HG03575 (cell line): Measurements from ENCODE around the gene NUP93.
"Not testable (repeated sequence)": the region's sequence is repeated elsewhere in the genome, so short reads cannot be mapped to it uniquely, and the experiment has no call there.

Experiments
- ATAC-seq: cut with Tn5 transposase; IDR thresholded peaks from one replicate; pipeline ENCODE4 v1.9.1; 2021; ENCODE audit not compliant: unreplicated experiment, insufficient number of reproducible peaks, low FRiP score; ENCODE audit errors: extremely low read depth

Gene NUP93

GRCh38 chr16:56738221-56738620, 8.3 kb downstream of the NUP93 start:
- ATAC-seq, result no peak

- ATAC-seq, result not testable (repeated sequence)
These were observed 9.4 kb downstream of the NUP93 start for GRCh38 chr16:56739378-56739777.

GRCh38 chr16:56741399-56741798, 11.5 kb downstream of the NUP93 start:
- ATAC-seq, result no peak

DNA sequence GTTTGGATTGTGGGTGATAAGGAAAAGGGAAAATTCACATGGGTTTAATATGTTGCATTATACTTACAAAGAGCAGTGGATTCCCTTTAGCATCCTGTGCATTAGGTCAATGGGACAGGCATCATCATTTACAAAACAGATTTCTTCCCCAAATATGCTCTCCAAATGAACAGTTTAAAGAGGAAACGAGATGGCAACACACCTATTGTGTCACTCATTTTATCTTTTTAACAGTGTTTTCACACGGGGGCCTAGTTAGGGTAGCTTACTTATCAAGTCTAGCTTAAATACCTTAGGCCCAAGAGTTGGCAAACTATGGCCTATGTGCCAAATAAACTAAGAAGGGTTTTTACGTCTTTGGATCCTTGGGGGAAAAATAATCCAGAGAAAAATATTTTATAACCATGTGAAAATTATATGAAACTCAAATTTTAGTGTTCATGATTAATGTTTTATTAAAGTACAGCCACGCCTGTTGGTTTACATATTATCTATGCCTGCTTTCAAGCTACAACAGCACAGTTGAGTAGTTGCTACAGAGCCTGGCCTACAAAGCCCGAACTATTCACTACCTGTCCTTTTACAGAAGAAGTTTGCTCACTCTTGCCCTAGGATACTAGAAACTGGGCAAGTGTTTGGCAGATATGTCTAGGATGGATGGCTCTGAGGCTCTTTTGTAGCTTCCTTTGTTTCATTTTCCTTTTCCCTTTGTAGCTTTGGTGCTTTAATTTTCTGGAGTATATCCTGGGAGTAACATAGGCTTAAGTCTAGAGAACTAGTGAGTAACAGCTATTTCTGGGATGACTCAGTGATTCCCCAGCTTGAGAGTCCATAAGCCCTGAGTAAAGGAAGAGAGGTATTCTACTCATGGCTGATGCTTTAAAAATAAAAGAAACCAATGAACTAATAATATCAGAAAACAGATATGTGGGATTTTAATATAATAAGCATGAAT, 12.4 kb downstream of the NUP93 start:
- ATAC-seq, result no peak

DNA sequence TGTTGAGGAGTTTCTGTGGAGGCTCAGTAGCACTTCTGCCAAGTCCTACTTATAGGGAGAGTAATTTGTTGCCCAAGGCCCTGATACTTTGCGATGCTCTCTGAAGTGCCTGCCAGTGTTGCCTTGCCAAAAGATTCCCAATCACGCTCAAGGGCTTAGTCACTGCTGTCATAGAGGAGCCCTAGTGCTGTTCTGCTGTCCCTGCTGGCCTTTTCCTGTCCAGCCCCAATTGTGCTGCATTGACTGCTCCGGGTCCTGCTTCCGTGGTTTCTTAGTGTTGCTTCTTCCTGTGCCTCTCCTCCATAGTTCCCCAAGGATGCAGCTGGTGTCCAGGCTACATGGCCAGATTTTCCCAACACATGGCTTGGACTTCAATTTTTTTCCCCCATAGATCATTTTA, 13.9 kb downstream of the NUP93 start:
- no peak for ATAC-seq

GRCh38 chr16:56744996-56745640, 15.2 kb downstream of the NUP93 start:
- no peak for ATAC-seq

- ATAC-seq, result no peak
These were observed 17.6 kb downstream of the NUP93 start for GRCh38 chr16:56747486-56748045.

- ATAC-seq, result no peak
These were observed 18.3 kb downstream of the NUP93 start for GRCh38 chr16:56748191-56748590.

DNA sequence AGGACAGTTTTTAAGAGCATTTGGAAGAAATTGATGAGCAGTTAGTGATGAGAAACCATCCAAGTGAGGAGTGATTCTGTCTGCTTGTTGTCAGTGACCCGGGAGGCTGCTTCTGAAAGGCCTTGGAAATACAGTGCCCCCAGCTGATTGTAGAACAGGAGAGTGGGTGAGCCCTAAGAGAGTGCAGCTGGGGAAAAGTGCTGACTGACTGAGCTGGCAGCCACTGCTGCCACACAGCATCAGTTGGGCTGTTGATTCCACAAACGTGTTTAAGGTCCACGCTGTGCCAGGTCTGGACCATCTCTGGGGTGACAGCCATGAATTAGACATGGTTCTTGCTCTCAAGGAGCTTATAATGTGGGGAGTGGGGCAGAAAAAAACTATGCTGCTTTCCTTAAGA, 18.9 kb downstream of the NUP93 start:
- no peak for ATAC-seq

DNA sequence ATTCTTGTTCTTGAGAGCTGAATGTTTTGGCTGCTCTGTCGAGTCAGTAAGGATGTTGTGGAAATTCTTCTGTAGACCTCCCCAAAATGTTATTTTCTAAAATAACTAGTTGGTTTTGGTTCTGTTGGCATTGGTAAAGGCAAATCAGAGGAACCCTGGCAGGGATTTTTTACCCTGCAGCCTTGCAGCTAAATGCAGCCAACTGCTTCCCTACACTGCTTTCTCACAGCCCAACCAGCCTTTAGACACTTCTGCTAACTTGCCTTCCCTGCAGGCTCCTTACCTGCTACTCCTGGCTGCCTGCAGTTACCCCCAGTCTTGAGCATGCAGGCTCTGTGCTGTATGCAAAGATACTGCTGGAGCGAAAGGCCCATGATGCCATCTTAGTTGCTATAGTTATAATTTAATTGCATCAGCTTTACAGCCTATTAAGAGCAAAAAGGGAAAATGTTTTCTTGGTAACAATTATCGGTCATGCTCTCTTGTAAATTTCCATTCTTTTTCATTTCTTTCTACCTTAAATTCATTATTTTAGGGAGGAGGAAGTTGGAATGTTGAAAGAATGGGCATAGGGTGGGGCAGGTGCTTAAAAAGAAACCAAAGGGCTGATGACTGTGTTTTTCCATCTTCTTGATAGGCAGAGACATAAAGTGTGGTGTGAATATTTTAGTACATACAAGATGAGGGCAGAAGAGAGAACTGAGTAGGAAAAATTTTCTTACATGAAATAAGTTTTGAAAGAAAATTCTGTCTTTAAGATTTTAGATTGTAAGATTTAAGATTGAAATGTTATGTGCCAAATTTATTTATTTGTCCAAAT, 20.0 kb downstream of the NUP93 start:
- ATAC-seq, result no peak

DNA sequence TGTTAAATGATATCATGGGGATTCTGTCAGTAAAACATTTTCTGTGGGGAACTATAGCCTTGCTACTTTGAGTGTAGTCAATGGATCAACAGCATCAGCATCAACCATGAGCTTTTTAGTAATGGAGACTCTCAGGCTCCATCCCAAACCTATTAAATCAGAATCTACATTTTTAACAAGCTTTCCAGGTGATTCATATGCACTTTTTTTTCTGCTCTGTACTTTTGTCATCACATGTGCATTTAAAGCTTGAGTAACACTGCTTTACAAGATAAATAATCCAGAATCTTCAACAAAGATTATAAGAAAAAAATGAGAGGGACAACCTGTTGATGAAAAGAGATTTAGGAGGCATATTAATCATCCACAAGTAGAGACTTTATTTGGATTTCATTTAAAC, 23.5 kb downstream of the NUP93 start:
- no peak for ATAC-seq

- no peak for ATAC-seq
These were observed 25.1 kb downstream of the NUP93 start for GRCh38 chr16:56755038-56755437.

GRCh38 chr16:56758432-56758831, 28.5 kb downstream of the NUP93 start:
- no peak for ATAC-seq

DNA sequence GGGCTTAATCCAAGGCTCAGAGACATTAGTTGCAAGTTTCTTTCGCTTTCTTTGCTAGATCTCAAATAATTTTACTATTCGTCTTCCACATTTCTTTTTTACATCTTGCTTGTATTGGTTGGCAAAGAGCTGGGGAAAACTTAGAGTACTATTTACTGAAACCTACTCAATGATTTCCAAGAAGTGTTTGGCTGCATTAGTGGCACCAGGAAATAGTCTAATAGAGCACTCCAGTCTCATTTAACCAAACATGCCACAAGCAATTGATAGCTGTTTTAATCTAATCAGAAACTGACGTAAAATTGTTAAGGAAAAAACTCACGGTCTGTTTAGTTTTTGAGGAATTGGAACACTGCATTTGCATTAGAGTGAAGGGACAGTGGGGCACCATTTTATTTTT, 29.0 kb downstream of the NUP93 start:
- ATAC-seq, result no peak

DNA sequence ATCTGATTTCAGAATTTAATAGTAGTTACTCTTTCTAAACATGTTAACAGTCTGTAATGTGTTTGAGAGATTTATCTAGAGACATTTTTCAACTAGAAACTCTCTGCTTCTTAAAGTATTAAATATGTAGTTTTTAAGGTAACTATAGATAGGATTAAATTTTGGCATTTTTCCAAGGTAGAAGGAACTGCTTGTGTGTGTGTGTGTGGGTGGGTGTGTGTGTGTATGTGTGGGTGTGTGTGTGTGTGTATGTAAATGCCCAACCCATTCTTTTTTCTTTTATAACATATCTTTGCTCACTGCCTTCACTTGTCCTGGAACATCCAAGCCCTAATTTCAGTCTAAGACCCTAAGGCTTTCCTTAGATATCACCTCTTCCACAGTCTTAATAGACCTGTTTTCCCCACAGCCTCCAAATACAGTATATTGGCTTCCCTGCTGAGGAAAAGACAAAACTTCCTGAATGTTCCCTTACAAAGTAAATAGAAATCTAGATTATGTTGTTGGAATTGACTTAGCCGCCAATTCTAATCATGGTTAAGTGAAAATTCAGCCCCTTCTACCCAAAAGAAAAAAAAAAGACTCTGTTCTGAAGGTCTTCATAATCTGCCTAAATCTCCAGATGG, 33.5 kb downstream of the NUP93 start:
- no peak for ATAC-seq

DNA sequence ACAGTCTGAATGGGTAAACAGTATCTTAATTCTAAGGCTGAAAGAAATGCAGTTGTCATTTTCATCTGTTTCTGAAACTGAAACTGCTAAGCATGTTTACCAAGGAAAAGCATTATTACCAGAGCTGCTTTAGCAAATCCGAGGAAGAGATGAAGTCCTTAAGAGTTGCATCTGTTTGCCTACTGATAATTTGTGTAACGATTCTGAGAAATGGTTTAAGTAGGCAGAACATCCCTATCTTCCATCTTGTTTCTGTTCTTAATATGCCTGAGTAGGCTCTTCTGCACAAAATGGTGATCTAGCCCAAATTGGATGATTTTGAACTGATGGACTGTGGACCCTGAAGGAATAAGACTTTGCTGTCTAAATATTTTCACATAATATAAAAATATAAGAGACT, 34.9 kb downstream of the NUP93 start:
- no peak for ATAC-seq

DNA sequence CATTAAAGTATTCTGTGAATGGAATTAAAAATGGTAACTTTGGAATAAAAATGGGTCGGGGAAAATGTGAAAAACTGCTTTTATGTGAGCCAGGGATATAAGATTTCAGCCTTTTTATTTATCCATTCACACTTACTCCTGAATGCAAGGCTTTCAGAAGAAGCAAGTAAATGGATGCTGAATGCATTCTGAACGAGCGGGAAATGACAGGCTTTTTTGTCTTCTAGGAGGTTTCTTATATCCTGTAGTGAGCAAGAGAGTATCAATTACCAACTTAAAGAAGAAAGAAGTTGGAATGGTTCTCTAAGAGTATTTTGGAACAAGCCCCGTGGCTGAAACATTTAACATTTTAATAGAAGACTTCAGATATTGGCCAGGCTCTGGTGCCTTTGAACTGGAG, 36.0 kb downstream of the NUP93 start:
- ATAC-seq, result no peak

DNA sequence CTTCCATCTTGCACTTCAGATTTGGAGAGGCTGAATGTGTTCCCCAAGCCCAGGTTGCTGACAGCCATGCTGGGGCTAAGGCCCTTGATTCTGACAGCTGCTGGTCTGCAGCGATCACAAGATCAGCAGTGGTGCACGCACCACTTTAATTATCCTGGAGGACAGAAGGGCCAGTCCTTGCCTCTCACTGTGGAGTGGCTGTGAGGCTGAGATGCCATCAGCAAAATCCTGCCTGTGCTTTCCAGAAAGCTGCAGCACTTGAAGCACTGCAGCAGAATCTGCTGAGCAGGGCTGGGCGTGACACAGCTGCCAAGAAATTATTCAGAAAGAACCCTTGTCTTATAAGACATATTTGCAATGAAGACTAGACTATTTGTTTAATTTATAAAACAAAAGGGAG, 37.1 kb downstream of the NUP93 start:
- no peak for ATAC-seq

DNA sequence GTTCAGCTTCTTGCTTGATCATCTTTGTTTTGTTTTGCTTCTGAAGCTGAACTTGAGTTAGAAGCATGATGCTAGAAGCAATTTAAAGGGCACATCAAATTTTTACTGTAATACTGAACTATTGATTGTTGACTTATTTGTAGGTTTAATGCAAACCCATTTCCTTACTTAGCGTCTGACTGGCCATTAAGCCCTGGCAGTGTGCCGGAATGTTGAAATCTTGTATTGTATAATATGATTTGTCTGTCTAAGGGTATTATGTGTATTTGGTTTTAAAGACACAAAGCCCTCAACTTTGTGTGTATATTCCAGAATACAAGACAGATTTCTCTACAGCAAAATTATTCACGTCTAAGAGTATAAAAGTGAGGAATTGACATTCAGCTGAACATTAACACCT, 39.7 kb downstream of the NUP93 start:
- ATAC-seq, result no peak
